SU-DHL-6 (cell line): ENCODE data around the gene MXRA5.
"Not testable (repeated sequence)": the region's sequence is repeated elsewhere in the genome, so short reads cannot be mapped to it uniquely, and the experiment has no call there.

ENCODE experiments used
- EZH2phosphoT487 ChIP-seq: fragments of 200-600 bp; sonication (generic), shearing (Covaris generic); conservative IDR thresholded peaks from 2 replicates; pipeline ENCODE4 v1.6.1; 2018; ENCODE audit warnings: mild to moderate bottlenecking, antibody characterized with exemption, low read length, moderate library complexity, mixed read lengths
- TF ChIP-seq, protein P1 (sequence below): fragments of 200-600 bp; sonication (generic); IDR thresholded peaks from one replicate; pipeline ENCODE4 v1.5.1; 2017; ENCODE audit warnings: antibody characterized with exemption, mild to moderate bottlenecking, low read length, moderate library complexity; ENCODE audit not compliant: insufficient read depth, poor library complexity, severe bottlenecking

GRCh38 chrX:3273668-3274067, 72.8 kb downstream of the MXRA5 start:
- TF ChIP-seq, protein P1, sequence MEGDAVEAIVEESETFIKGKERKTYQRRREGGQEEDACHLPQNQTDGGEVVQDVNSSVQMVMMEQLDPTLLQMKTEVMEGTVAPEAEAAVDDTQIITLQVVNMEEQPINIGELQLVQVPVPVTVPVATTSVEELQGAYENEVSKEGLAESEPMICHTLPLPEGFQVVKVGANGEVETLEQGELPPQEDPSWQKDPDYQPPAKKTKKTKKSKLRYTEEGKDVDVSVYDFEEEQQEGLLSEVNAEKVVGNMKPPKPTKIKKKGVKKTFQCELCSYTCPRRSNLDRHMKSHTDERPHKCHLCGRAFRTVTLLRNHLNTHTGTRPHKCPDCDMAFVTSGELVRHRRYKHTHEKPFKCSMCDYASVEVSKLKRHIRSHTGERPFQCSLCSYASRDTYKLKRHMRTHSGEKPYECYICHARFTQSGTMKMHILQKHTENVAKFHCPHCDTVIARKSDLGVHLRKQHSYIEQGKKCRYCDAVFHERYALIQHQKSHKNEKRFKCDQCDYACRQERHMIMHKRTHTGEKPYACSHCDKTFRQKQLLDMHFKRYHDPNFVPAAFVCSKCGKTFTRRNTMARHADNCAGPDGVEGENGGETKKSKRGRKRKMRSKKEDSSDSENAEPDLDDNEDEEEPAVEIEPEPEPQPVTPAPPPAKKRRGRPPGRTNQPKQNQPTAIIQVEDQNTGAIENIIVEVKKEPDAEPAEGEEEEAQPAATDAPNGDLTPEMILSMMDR: not testable (repeated sequence)
- not testable (repeated sequence) for TF ChIP-seq EZH2phosphoT487
